SK-N-SH treated with all-trans-retinoic acid at 6 μM for 48 hours (cell line): ENCODE measurements around the gene GRK4.

Source experiments
- ARNTL ChIP-seq: fragments of 450-650 bp; formaldehyde crosslinking; IDR thresholded peaks from 2 replicates; pipeline ENCODE4 v1.5.0; 2020; ENCODE audit warnings: low read depth, mild to moderate bottlenecking, moderate library complexity, borderline replicate concordance
- BACH2 ChIP-seq: fragments of 250-450 bp; sonication (Bioruptor Pico); IDR thresholded peaks from 2 replicates; pipeline ENCODE4 v1.9.0; 2021; ENCODE audit warnings: mild to moderate bottlenecking, borderline replicate concordance
- CSDC2 ChIP-seq: fragments of 250-450 bp; sonication (Bioruptor Pico); IDR thresholded peaks from 2 replicates; pipeline ENCODE4 v1.5.0; 2020; ENCODE audit warnings: mild to moderate bottlenecking, moderate library complexity
- CSRNP3 ChIP-seq: fragments of 250-450 bp; sonication (Bioruptor Pico); IDR thresholded peaks from 2 replicates; pipeline ENCODE4 v1.5.1; 2021; ENCODE audit warnings: mild to moderate bottlenecking, moderate library complexity
- ISL1 ChIP-seq: fragments of 250-450 bp; sonication (Bioruptor Pico); IDR thresholded peaks from 2 replicates; pipeline ENCODE4 v2.1.2; 2022; ENCODE audit warnings: mild to moderate bottlenecking, moderate library complexity
- RARB ChIP-seq: fragments of 250-450 bp; sonication (Bioruptor Pico); IDR thresholded peaks from 2 replicates; pipeline ENCODE4 v1.8.0; 2021; ENCODE audit warnings: mild to moderate bottlenecking, moderate library complexity
- SNAI2 ChIP-seq: fragments of 250-450 bp; sonication (Bioruptor Pico); IDR thresholded peaks from 2 replicates; pipeline ENCODE4 v1.5.0; 2020; ENCODE audit warnings: mild to moderate bottlenecking, moderate library complexity
- ZC3H10 ChIP-seq: fragments of 250-450 bp; sonication (Bioruptor Pico); IDR thresholded peaks from 2 replicates; pipeline ENCODE4 v1.5.1; 2021; ENCODE audit warnings: mild to moderate bottlenecking, moderate library complexity
- ZFP3 ChIP-seq: fragments of 250-450 bp; sonication (Bioruptor Pico); IDR thresholded peaks from 2 replicates; pipeline ENCODE4 v1.5.0; 2020; ENCODE audit warnings: mild to moderate bottlenecking, moderate library complexity
- ZFP30 ChIP-seq: fragments of 450-650 bp; formaldehyde crosslinking; IDR thresholded peaks from 2 replicates; pipeline ENCODE4 v1.5.0; 2022; ENCODE audit warnings: mild to moderate bottlenecking, moderate library complexity
- ZNF70 ChIP-seq: fragments of 450-650 bp; formaldehyde crosslinking; IDR thresholded peaks from 2 replicates; pipeline ENCODE4 v1.5.0; 2020; ENCODE audit warnings: mild to moderate bottlenecking, moderate library complexity
- TF ChIP-seq, protein P1 (sequence below): fragments of 250-450 bp; sonication (Bioruptor Pico); IDR thresholded peaks from 2 replicates; pipeline ENCODE4 v1.8.0; 2020; ENCODE audit warnings: mild to moderate bottlenecking, moderate library complexity, borderline replicate concordance
- TF ChIP-seq, protein P2 (sequence below): fragments of 250-450 bp; sonication (Bioruptor Pico); IDR thresholded peaks from 2 replicates; pipeline ENCODE4 v1.5.1; 2020; ENCODE audit warnings: low read depth, mild to moderate bottlenecking, moderate library complexity

DNA sequence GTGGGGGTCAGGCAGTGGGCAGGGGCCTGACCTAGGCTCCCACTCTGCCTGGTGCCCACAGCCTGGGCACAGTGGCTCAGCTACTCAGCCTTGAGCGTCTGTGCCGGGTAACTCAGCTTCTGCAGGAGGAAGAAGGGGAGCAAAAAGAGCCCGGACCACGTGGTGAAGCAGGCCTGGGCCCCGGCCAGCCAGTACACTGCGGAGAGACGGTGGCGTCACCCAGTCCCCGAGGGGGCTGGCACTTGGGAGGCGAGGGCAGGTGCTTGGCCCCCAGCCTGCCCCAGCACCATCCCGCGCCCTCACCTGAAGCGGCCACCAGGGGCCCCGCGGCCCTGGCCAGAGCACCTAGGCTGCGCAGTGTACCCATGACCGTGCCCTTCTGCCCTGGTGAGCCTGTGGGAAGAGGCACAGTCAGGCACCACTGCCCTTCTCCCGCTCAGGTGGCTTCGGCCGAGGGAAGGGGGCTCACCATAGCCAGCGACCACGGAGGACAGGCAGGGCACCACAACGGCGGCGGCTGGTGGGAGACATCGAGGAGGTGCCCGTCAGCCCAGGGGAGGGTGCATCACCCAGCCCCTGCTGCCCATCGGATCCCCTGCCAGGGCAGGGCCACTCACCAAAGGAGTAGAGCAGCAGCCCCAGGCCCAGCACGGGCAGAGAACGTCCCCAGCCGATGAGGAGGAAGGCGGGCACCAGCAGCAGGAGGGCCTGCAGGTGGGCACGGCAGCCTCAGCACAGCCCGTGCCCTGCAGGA, 32.4 kb upstream of the GRK4 start:
- TF ChIP-seq ZFP30 (CRISPR knock-in tag) = no peak
- no peak for TF ChIP-seq BACH2 (CRISPR knock-in tag)
- TF ChIP-seq, protein P1, sequence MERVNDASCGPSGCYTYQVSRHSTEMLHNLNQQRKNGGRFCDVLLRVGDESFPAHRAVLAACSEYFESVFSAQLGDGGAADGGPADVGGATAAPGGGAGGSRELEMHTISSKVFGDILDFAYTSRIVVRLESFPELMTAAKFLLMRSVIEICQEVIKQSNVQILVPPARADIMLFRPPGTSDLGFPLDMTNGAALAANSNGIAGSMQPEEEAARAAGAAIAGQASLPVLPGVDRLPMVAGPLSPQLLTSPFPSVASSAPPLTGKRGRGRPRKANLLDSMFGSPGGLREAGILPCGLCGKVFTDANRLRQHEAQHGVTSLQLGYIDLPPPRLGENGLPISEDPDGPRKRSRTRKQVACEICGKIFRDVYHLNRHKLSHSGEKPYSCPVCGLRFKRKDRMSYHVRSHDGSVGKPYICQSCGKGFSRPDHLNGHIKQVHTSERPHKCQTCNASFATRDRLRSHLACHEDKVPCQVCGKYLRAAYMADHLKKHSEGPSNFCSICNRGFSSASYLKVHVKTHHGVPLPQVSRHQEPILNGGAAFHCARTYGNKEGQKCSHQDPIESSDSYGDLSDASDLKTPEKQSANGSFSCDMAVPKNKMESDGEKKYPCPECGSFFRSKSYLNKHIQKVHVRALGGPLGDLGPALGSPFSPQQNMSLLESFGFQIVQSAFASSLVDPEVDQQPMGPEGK = no peak
- TF ChIP-seq, protein P2, sequence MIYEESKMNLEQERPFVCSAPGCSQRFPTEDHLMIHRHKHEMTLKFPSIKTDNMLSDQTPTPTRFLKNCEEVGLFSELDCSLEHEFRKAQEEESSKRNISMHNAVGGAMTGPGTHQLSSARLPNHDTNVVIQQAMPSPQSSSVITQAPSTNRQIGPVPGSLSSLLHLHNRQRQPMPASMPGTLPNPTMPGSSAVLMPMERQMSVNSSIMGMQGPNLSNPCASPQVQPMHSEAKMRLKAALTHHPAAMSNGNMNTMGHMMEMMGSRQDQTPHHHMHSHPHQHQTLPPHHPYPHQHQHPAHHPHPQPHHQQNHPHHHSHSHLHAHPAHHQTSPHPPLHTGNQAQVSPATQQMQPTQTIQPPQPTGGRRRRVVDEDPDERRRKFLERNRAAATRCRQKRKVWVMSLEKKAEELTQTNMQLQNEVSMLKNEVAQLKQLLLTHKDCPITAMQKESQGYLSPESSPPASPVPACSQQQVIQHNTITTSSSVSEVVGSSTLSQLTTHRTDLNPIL = no peak
- TF ChIP-seq SNAI2 = no peak
- no peak for TF ChIP-seq ZNF70 (CRISPR knock-in tag)
- TF ChIP-seq ZFP3 (CRISPR knock-in tag) = no peak
- no peak for TF ChIP-seq ISL1
- no peak for TF ChIP-seq RARB
- no peak for TF ChIP-seq ZC3H10 (CRISPR knock-in tag)
- no peak for TF ChIP-seq ARNTL (CRISPR knock-in tag)
- no peak for TF ChIP-seq CSRNP3 (CRISPR knock-in tag)
- TF ChIP-seq CSDC2 = no peak
